ENCODE measurements around the gene VAT1.
"Not testable (repeated sequence)": the region's sequence is repeated elsewhere in the genome, so short reads cannot be mapped to it uniquely, and the experiment has no call there.

VAT1 gene

DNA sequence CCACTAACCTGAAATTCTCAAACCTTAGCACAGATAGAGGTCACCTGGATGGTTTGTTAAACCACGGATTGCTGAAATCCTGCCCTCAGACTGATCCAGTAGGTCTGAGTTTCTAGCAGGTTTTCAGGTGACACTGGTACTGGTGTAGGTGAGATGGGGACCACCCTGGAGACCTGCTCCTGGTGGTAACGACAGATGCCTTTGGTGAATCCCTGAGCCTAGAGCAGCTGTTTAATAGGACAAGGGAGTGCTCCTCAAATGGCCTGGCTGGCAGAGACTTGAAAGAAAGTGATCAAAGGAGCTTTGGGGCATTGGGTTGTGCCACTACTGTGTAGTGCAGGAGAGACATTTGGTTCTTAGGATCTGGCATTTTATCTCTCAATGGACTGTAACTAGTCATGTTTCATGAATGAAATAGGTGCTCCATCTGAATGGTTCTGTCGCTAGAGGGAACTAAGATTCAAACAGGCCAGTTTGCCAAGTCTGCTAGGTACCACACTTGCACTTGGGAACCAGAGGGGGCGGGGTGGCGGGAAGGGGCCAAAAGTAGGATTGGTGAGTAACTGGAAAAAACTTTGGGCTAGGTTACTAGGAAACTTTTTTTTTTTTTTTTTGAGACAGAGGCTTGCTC is 18.5 kb downstream of the VAT1 start:
- DNase-seq: no peak

DNA sequence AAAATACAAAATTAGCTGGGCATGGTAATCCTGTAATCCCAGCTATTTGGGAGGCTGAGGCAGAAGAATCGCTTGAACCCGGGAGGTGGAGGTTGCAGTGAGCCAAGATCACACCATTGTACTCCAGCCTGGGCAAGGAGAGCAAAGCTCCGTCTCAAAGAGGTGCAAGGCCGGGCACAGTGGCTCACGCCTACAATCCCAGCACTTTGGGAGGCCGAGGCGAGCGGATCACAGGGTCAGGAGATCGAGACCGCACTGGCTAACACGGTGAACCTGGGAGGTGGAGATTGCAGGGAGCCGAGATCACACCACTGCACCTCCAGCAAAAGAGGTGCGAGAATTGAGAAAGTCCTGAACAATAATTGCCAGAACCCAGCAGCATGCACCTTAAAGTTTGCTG is 21.3 kb downstream of the VAT1 start:
- not testable (repeated sequence) for DNase-seq

DNA sequence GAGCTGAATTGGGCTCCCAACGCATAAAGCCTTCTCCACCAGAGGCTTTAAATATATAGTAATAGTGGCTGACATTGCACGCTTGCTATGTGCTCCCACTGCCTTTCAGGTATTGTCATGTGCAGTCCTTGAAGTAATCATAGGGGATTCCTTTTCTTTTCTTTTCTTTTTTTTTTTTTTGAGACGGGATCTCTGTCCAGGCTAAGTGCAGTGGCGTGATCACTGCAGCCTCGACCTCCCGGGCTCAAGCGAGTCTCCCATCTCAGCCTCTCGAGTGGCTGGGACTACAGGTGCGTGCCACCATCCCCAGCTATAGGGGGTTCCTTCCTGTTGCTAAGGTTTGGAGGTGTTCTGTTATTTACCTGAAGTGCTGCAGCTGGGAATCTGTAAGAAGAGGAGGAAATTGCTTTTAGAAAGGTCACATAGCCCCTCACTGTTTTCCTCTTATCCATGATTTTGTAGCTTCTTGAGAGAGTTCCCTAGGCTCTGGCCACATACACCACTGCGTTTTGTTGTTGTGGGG is 23.1 kb downstream of the VAT1 start:
- no peak for DNase-seq

DNA sequence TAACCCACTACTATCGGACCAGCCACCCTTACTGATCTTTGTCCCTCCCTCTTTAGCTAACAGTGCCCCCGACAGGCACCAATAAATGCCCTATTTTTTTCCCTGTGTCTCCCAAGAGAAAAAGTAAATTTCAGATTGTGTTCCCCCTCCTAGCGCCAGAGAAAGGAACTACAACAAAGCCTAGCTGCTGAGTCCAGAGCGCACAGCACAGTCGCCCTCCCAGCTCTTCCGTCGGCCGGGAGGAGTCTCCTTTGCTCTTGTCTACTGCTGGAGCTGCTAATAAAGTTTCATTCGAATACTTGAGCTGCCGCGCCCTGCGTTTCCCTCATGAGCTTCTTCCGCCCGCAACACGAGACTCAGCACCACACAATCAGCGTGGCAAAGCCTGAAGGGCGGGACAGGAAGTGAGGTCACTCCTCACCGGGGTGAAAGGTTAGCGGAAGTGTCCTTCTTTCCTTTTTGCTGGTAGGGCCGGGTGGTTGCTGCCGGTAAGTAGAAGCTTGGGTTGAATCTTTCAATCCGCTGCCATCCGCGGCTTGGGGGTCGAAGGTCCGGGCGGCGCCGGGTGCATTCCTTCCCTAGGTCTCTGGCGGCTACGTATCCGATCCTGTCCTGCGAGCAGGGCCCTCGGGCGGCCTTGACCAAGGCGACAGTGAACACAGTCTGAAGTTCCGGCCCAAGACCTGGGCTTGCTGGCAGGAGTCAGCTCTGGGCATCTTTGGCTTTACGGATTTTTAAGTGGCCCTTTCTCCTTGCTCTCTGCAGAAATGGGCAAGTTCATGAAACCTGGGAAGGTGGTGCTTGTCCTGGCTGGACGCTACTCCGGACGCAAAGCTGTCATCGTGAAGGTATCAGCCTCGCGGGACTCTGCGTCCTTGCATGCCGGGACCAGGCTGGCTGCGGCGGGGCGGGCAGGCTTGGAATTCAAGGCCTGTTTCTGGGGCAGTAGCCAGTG is 23.9 kb downstream of the VAT1 start, which contains the start of gene RPL27:
Gene RPL27 (plus strand): TSS at position 436 of the 955 bp plus-strand sequence. CDS start 332 bp downstream, at position 768.
- peak; percentile 98 for DNase-seq

DNA sequence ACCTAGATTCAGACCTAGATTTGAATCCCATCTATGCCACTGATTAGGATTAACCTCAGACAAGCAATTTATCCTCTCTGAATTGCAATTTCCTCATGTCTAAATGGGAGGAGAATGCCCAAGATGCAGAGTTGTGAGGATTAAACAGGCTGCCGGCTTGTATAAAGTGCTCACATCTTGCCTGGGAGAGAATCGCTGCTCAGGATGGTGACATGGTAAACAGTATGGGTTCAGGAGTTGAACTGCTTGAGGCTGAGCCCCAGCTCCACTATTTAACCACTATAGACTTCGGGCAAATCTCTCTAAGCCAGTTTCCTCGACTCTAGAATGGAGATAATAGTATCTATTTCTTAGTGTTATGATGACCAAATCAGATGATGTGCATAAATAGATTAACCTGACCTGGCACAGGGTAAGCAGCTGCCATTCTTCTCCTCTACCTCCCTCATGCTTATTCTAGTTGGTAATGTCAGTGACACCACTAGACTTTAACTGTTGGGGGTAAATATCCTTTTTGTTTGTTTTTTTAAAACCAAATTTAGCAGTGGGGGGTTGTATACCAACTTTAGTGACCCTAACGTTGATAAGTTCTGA is 24.7 kb downstream of the VAT1 start:
- no peak for DNase-seq

DNA sequence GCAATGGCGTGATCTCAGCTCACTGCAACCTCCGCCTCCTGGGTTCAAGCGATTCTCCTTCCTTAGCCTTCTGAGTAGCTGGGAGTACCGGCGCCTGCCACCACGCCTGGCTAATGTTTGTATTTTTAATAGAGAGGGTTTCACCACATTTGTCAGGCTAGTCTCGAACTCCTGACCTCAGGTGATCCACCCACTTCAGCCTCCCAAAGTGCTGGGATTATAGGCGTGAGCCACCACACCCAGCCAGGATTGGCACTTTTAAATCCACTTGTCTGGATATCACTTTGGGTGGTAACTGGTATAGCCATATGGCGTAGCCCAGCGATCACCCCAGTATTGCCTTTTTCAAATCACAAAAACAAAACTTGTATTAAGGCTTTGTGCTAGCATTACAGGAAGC is 28.3 kb downstream of the VAT1 start:
- DNase-seq: not testable (repeated sequence)

DNA sequence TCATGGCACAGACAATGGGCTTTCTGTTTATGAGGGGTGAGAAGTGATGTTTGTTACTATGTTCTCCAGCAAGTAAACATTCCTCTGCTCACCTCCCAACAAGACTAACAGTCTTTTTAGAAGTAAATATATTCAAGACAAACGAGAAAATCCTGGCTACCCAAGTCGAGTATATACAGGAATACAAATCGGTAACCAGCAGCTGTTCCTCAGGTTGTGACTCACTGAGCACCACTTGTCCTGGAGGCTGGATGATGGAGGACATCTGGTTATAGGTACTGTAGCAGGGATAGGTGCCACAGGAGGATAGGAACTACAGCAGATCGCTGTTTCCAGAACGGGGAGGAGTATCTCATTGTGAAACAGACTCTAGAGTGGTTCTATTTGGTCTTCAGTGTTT is 29.3 kb downstream of the VAT1 start:
- no peak for DNase-seq

DNA sequence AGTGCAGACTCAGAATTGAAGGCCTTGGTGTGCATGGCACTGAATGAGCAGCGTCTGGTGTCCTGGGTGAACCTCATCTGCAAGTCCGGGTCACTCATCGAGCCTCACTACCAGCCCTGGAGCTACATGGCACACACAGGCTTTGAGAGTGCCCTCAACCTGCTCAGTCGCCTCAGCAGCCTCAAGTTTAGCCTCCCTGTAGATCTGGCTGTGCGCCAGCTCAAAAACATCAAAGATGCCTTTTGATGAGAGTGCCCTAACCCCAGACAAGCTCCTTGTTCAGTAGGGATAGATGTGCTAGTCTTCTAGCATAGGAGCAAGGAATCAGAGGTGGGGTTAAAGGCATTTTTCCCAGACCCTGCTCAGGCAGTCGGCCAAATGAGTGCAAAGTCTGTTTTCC is 30.7 kb downstream of the VAT1 start:
- DNase-seq: no peak

DNA sequence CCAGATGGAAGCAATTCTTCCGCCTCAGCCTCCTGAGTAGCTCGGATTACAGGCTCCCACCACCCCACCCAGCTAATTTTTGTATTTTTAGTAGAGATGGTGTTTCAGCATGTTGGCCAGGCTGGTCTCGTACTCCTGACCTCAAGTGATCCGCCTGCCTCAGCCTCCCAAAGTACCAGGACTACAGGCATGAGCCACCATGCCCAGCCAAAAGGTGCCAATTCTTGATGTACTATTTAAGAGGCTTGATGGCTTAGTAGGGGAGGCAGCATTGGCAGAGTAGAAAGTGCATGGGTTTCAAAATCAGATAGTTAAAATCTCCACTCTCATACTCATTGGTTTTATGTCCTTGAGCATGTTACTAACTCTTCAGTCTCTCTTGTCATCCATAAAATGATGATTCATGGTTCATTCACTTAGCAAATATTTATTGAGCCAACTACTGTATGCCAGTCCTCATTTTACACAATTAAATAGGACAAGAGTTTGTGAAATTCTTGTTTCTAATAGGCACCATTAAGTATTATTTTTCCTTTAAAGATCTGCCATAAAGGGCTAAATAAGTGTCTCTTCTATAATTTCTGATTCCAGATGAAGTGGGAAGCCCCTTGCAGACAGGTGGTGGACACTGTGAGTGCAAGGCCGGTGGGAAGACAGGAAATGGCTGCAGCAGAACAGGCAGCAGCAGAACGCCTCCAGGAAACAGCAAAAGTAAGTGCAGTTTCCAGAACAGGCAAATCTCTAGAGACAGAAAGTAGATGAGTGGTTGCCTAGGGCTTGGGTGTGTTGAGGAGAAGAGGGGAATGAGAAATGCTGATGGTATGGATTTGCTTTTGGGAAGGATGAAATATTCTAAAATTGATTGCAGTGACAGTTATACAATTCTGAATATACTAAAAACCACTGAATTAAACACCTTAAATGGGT is 32.2 kb downstream of the VAT1 start:
- DNase-seq: no peak

DNA sequence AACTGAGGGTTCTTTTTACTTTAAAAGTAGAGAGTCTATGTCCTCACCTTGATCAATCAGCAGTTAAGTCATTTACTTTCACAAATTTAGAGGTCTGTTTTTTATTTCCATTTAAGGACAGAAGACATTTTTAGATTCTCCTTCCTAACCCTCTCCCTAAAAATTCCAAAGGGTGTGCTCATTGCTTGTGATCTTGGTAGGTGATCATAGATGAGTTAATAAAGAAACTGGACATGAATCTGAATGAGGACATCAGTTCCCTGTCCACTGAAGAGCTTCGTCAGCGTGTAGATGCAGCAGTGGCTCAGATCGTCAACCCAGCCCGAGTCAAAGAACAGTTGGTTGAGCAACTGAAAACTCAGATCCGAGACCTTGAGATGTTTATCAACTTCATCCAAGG is 33.0 kb downstream of the VAT1 start:
- DNase-seq: no peak

DNA sequence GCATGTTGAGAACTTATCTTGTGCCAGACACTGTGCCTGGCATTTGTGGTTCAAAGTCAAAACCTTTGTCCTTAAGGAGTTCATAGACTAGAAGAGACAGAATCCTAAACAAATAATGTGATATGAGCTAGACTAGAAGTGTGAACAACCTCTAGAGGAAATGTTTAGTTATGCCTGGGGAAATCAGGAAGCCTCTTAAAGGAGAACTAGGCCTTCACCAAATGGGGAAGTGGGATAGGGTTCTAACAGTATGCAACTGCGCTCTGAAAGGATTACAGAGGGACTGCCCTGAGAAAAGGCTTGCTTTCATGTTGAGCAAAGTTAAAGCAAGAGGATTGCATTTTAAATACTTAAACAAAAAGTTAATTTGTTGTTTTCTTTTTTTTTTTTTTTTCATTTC is 37.0 kb downstream of the VAT1 start:
- DNase-seq: no peak

DNA sequence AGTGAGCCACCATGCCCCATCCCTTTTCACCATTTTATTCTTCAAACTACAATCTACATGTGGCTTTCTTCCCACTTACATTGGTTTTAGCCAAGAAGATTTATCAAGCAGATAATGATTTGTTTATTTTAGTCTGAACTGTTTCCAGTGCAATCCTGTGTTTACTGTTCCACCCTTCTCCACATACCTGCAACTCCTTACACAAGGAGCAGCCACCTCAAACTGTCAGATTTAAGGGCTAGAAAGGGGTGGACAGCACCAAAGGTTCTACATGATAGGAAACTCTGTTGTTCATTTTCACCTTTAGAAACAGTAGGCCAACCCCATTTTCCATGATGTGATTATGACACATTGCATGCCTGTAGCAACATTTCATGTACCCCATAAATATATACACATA is 39.9 kb downstream of the VAT1 start:
- no peak for DNase-seq

DNA sequence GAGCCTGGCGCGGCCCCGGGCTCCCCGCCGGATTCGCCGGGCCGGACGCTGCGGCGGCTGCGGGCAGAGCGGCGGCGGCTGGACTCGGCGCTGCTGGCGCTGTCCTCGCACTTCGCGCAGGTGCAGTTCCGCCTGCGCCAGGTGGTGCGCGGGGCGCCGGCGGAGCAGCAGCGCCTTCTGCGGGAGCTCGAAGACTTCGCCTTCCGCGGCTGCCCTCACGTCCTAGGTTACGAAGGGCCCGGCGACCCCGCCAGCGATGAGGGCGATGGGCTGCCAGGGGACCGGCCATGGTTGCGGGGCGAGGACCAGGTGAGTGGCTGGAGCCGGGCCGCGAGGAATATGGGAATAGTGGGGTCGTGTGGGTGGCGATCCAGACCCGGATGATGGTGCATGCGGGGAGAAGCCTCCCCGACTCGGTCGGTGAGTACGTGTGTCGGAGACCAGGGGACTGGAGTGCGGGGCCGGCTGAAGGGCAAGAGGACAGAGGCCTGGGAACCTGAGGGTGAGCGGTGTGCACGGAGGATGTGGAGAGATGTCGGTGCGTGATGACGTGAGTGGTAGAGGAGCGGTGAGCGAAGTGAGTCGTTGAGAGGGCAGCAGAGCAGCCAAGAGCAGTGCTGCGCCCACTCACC is 41.3 kb downstream of the VAT1 start:
- peak; percentile 39 for DNase-seq

DNA sequence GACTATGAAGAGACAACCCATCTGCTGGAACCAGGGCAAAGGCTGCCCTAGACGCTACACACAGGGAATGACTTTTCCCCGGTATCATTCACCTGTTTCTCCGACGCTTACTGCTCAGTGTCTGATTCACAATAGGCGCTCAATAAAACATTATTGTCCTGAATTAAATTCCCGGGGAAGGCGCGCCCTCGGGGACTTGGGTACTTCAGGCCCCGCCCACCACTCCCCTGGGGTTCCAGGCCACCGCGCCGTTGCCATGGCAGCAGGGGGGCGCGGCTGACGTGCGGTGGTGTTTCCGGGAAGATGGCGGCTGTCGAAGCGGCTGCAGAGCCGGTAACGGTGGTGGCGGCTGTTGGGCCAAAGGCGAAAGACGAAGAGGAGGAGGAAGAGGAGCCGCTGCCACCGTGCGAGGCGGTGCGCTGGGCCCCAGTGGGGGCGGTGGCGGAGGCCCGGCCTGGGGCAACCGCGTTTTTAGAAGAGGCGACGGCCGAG is 41.9 kb downstream of the VAT1 start, which contains the start of gene RUNDC1:
Gene RUNDC1 (plus strand): TSS at position 292 of the 492 bp plus-strand sequence. CDS start 12 bp downstream, at position 304.
- peak; percentile 86 for DNase-seq

DNA sequence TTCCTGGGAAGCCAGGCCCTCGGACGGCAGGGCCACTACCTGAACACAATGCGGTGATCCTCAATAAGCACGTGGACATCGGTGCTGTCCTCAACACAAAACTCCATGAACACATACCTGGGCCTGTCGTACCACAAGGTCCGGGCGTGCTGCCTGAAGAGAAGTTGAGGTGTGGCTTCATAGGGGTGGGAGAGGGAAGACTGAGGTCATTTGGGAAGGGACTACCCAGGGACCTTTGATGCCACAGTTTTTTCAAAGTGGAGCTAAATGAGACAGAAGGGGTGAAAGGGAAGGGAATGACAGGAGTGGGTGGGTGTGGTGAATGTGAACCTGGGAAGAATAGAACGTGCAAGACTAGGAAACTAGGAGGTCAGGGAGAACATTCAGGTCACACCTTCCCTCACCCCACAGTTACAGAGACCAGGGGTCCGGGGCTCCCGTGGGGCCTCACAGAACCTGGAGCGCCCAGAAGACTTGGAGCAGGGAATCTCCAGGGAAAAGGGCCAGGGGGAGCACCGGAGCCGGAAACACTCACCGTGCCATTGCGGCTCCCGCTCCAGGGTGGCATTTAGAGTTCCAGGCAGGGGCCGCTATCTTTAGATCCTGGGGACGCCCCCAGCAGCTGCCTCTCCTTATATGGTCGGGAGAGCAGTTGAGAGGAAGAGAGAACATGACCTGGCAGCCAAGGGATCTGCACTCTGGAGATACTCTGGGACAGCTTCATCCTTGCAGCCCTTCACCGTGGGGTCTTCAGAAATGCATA is 42.5 kb downstream of the VAT1 start, which contains the start of gene PTGES3L:
Gene PTGES3L (minus strand): TSS at position 570 of the 763 bp plus-strand sequence. CDS start 27 bp downstream, at position 543.
- DNase-seq: peak; percentile 68

DNA sequence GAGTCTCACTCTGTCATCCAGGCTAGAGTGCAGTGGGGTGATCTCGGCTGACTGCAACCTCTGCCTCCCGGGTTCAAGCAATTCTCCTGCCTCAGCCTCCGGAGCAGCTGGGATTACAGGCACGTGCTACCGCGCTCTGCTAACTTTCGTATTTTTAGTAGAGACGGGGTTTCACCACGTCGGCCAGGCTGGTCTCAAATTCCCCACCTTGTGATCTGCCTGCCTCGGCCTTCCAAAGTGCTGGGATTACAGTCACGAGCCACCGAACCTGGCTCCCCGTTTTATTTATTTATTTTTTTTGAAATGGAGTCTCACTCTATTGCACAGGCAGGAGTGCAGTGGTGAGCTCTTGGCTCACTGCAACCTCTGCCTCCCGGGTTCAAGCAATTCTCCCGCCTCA is 46.5 kb downstream of the VAT1 start:
- not testable (repeated sequence) for DNase-seq

DNA sequence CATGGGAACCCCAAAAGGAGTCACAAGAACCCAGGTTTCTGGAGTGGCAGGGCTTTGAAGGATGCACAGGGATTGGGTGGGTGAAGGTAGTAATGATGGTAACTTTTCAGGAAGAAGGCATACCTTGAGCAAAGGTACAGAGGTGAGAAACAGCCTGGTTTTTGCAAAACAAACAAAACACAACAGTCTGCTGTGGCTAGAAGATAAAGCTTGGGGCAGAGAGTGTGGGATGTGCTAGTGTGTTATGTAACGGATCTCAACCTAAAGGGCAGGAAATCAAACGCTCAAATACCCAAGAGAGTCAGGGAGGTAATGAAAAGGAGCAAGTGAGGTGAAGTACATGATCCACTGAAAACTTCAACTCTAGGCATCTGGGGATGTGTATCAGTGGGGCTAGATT is 46.9 kb downstream of the VAT1 start:
- DNase-seq: no peak

DNA sequence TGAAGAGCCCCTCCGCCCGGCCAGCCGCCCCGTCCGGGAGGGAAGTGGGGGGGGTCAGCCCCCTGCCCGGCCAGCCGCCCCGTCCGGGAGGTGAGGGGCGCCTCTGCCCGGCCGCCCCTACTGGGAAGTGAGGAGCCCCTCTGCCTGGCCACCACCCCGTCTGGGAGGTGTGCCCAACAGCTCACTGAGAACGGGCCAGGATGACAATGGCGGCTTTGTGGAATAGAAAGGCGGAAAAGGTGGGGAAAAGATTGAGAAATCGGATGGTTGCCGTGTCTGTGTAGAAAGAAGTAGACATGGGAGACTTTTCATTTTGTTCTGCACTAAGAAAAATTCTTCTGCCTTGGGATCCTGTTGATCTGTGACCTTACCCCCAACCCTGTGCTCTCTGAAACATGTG is 48.9 kb downstream of the VAT1 start:
- DNase-seq: not testable (repeated sequence)

DNA sequence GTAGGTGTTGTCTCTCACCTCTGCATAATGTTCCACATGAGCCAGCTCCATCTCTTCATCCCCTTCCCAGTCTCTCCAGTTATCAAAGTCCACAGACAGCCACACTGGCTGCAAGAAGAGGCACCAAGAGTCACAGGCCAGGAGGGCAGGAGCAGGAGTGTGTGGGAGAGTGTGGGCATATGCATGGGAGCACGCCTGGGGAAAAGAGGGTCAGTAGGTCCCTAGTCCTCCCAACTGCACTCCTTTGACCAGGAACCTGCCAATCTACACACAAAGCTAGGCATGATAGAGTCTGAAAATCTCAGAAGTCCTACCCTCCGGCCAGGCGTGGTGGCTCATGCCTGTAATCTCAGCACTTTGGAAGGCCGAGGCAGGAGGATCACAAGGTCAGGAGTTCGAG is 50.6 kb downstream of the VAT1 start:
- DNase-seq: no peak

DNA sequence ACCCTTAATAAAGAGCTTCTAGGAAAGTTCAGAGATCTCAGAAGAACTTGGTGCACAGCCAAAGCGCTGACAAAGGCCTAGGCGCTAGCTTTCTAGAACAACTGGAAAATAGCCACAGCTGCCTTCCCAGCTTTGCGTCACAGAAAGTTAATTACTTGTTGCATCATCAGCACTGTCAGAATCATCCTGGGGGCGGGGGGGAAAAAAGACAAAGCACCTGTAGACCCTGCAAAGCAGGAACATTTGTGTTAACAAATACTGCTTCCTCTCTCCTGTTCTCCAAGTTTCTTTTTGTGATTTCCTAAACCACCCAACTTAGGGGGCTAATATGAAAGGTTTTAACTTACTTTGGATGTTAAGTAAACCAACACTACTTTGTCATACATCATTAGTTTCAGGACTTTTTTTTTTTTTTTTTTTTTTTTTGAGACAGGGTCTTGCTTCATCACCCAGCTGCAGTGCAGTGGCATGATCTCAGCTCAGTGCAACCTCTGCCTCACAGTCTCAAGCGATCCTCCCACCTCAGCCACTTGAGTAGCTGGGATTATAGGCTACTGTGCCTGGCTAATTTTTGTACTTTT is 53.1 kb downstream of the VAT1 start:
- DNase-seq: no peak
